ENCODE results near the gene ZNF428.
"Not testable (repeated sequence)": the region's sequence is repeated elsewhere in the genome, so short reads cannot be mapped to it uniquely, and the experiment has no call there.

ZNF428 gene, protein sequence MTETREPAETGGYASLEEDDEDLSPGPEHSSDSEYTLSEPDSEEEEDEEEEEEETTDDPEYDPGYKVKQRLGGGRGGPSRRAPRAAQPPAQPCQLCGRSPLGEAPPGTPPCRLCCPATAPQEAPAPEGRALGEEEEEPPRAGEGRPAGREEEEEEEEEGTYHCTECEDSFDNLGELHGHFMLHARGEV

DNA sequence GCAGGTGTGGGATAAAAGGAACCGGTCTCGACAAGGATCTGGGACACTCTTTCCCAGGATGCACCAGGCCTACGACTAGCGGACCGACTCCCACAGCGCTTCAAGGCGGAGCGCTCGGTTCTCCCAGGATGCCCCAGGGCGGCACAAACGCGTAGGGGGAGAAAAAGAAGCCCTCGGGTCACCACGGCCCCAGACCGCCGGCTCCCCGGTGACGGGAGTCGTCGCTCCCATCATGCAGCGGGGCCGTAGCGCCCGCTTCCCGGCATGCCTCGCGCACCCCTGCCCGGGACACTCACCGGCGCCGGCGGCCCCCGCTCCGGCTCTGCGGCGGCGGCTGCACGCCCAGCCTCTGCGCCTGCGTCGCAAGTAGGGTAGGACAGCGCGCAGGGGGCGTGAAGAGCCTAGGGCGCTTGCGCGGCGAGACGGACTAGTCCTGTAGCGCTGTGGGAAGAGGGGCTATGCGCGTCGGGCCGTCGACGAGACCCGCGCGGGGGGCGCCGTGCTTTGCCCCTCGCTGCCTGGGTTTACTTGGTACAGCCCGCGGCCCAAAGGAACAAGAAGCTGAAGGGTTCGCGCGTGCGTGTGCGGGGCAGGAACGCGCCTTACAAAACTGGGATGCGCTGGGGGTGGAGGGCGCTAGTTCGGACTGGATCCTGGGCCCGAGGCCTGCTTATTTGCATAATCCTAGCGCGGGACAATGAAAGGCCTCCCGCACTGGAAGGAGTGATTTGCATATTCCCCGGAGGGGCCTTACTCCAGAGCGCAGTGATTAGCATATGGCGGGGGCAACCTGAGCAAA lies at the start of gene ZNF428:
Gene ZNF428, minus strand, starts transcription at position 368 of the 799 bp plus-strand sequence. CDS start 5,325 bp downstream, outside the sequence.
- in situ Hi-C loops (cut with HindIII; ENCODE audit: low sequenced_read_pairs): loop anchor here (5.0 kb wide), 1 partner anchor 82 kb away; no protein-coding TSS in a partner anchor

DNA sequence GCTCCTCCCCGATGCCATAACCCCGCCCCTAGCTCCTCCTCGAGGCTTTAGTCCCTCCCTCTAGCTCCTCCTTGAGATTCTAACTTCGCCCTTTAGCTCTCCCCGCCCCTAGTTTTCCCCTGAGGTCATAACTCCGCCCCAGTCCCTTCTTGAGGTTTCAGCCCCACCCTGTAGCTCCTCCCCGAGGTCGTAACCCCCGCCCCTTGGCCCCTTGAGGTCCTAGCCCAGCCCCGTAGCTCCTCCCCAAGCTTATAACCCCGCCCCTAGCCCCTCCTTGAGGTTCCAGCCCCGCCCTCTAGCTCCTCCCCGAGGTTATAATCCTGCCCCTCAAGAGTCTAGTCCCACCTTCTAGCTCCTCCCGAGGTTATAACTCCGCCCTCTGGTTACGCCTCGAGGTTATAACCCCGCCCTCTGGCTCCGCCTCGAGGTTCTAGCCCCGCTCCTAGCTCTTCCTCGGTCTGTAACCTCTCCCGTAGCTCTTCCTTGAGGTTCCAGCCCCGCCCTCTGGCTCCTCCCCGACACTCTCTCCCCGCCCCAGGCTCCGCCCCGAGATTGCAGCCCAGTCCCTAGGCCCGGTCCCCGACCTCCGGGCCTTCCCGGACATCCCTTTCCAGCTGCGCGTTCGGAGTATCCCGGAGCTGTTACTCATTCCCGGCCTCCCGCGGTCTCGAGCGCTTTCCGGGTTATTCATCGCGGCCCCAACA lies 49.1 kb upstream of the ZNF428 start:
- in situ Hi-C loops (cut with HindIII; ENCODE audit: low sequenced_read_pairs): loop anchor here (5.0 kb wide), 3 partner anchors 54 to 131 kb away; no protein-coding TSS in a partner anchor

DNA sequence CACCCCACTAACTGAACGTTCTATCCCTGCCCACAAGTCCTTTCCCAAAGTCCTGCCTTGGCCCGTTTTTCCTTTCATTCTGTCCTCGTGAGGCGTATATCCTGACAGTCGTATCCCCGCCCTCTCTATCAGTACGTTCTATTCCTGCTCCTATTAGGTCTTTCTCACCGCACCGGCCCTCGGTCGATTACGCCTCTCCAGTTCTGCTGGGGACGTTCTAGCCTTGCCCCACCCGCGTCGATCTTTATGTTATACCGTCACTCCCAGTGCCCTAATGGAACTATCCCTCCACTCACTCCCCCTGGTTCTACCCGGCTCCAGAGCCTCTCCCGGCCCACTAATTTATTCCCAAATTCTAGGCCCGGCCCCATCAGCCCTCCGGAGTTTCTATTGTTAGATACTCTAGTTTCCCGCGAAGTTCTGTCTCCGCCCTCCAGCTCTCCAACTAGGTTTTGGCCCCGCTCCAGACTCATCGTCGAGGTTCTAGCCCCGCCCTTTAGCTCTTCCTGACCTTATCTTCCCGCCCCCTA lies 48.5 kb upstream of the ZNF428 start:
- in situ Hi-C loops (cut with HindIII; ENCODE audit: low sequenced_read_pairs): loop anchor here (5.0 kb wide), 3 partner anchors 54 to 131 kb away; no protein-coding TSS in a partner anchor

DNA sequence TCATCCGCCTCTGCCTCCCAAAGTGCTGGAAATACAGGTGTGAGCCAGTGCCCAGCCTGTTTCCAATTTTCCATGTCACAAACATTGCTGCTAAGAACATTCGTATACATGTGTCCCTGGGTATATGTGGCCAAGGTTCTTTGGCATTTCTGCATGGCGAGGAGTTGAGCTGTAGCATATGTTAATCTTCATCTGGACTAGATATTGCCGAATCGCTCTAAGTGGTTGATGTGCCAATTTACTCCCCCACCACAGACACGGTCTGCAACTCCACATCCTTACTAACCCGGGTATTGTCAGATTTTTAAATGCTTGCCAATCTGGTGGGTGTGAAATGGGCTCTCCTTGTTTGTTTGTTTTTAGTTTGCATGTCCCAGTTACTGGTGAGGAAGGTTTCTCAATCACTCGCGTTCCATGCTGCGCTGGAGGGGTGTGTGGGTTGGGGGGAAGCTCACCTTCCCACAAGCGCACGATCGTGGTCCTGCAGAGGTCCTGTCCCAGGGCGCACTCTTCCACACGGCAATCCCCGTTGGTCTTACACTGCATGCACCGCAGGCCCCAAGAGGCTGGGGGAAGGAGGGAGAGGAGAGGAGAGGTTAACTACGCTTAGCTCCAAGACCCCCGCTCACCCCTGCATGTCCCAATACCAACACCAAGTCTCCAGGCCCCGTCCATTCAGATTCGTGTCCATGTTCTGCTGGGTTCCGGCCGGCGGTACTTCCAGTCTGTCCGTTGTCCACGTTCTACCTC lies 47.9 kb upstream of the ZNF428 start:
- in situ Hi-C loops (cut with HindIII; ENCODE audit: low sequenced_read_pairs): loop anchor here (5.0 kb wide), 3 partner anchors 55 to 130 kb away; no protein-coding TSS in a partner anchor

DNA sequence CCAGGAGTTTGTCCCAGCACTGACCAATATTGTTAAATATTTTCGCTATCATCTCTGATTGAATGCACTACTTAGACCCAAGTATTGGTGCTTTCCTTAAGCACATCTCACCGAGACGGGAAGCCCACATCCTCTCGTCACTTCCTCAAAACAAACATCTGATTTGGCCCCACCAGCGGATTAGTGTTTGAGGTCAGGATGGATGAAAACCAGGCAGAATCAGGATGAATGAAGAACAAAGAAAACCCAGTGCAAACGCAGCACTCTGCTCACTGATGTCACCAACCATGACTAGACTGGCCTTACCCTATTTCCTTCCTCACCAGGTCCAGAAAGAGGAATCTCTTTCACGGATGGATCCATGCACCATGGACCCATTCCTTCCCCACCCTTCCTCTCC lies 44.6 kb upstream of the ZNF428 start:
- in situ Hi-C loops (cut with HindIII; ENCODE audit: low sequenced_read_pairs): no loop called here

DNA sequence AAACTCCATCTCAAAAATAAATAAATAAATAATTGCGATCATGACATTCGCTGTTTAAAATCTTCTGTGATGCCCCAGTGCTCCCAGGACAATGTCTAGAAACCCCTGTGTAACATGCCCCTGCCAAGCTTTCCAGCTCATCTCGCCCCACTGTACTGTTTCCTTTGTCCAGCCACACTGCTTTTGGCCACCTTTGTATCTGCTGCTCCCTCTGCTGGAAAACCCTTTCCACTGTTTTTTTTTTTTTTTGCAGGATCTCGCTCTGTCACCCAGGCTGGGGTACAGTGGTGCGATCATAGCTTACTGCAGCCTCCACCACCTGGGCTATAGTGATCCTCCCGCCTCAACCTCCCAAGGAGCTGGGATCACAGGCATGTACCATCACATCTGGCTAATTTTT lies 43.1 kb upstream of the ZNF428 start:
- in situ Hi-C loops (cut with HindIII; ENCODE audit: low sequenced_read_pairs): no loop called here

DNA sequence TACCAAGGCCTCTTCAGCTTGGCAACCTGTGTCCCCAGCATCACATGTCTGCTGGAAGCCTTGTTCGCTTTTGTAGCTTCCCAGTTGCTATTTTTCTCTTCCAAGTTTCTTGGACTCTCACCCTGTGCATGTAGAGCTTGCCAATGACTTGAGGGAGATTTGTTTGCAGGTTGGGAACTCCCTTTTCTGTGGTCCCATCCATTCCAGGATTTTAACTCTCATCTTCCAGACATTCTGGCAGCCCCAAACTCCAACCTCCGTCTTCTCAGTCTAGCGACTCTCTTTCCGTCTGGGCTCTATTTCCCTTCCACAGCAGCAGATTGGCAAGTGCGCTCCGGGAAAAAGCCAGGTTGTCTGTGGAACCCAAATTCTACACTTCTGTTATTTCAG lies 41.5 kb upstream of the ZNF428 start:
- in situ Hi-C loops (cut with HindIII; ENCODE audit: low sequenced_read_pairs): no loop called here

DNA sequence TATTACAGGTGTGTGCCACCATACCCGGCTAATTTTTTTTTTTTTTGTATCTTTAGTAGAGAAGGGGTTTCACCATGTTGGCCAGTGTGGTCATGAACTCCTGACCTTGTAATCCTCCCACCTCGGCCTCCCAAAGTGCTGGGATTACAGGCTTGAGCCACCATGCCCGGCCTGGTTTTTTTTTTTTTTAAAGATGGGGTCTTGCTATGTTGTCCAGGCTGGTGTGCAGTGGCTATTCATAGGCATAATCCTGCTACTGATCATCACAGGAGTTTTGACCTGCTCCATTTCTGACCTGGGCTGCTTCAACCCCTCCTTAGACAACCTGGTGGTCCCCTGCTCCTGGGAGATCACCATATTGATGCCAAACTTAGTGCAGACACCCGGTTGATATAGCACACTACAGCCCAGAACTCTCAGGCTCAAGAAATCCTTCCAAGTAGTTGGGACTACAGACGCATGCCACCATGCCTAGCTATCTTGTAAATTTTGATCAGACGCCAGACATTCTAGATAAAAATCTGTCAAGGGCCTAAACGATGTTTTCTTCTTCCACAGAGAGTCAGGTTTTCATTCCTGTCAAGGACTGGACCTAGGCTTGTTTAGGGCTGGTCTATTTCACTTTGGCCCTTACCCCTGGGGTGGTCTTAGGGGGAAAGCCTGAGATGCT lies 41.0 kb upstream of the ZNF428 start:
- in situ Hi-C loops (cut with HindIII; ENCODE audit: low sequenced_read_pairs): no loop called here

DNA sequence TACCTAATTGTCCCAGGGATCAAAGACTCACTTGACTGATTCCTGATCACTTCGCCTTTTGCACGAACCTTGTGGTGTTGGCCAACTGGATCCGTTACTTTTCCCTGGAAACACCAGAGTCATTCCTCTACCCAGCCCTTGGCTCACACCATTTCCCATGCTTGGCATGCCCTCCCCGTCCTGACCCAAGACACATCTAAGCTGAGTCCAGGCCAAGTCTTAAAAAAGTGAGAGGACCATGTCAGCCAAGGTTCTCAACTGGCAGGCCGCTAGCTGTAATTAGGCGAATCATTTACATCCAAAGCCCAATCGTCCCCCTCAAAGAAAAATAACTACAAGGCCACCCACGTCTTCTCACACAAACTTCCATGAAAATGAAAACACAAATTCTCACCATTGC lies 39.1 kb upstream of the ZNF428 start:
- in situ Hi-C loops (cut with HindIII; ENCODE audit: low sequenced_read_pairs): no loop called here

DNA sequence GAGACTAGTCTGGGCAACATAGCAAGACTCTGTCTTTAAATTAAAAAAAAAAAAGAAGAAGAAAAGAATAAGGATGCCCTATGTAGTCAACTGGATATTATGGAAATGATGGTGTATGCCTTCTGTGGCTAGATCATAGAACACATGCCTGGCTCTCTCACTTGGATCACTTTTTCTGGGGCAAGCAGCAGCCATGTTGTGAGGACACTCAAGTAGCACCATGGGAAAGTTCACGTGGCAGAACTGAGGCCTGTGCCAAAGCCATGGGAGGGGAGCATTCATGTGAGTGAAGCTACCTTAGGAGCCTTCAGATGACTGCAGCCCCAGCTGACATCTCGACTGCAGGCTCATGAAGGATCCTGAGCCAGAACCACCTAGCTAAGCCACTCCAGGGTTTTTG lies 38.6 kb upstream of the ZNF428 start:
- in situ Hi-C loops (cut with HindIII; ENCODE audit: low sequenced_read_pairs): no loop called here

DNA sequence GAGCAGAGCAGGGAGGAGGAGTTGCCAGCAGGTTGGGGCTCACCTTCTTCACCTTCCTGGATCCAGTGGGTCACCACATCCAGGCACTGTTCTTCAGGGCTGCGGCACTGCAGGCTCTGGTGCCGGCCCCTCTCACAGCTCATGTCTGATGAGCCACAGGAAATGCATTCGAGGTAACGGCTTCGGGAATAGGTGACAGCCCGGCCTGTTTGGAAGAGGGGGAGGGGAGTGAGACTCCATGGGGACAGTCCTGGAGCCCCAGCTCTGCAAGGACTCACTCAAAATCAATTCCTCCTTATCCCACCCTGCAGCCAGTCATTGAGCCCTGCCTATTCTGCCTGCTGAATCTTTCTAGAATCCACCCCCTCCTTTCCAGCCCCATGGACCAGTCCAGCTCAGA lies 37.0 kb upstream of the ZNF428 start:
- in situ Hi-C loops (cut with HindIII; ENCODE audit: low sequenced_read_pairs): no loop called here

DNA sequence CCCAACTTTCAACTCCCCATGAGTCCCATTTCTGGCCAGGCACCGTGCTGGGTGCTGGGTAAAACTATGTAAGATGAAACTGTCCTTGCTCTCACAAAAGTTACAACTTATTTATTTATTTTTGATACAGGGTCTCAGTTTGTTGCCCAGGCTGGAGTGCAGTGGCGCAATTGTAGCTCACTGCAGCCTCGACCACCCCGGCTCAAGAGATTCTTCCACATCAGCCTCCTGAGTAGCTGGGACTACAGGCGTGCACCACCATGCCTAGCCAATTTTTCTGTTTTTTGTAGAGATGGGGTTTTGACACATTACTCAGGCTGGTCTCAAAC lies 33.1 kb upstream of the ZNF428 start:
- in situ Hi-C loops (cut with HindIII; ENCODE audit: low sequenced_read_pairs): no loop called here

DNA sequence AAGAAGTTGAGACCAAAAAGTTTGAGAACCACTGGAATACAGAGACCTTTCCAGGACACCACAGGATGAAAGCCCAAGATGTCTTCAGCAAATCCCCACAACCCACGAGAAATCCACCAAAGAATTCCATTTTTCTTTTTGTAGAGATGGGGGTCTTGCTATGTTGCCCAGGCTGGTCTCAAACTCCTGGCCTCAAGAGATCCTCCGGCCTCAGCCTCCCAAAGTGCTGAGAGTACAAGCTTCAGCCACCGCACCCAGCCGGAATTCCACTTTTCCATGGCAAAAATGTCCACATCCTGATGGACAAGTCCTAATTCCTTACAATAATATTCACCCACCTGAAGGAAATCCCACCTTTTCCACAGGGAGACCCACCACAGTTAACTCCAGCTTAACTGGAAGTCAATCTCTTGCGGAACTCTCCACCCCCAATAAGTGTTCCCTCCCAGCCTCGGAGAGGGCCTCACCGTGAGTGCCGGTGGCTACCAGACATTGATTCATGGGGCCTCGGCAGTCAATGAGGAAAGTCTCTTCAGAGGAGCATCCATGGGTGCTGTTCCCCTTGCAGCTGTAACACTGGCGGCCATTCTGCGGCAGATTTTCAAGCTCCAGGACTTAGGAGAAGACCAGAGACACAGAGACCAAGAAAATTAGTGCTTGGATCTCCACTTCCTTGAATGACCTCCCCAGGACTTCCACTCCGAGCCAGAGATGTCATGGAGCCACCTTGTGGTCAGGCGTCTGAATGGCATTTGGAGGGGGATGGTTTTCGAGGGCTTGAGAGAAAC lies 32.5 kb upstream of the ZNF428 start:
- in situ Hi-C loops (cut with HindIII; ENCODE audit: low sequenced_read_pairs): no loop called here

DNA sequence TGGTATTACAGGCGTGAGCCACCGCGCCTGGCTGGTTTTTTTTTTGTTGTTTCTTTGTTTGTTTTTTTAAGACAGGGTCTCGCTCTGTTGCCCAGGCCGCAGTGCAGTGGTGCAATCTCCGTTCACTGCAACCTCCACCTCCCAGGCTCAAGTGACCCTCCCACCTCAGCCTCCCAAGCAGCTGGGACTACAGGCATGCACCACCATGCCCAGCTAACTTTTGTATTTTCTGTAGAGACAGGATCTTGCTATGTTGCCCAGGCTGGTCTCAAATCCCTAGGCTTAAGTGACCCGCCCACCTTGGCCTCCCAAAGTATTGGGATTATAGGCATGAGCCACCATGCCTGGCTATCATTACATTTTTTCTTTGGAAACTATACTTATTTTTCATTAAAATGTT lies 30.8 kb upstream of the ZNF428 start:
- in situ Hi-C loops (cut with HindIII; ENCODE audit: low sequenced_read_pairs): not testable (repeated sequence)

DNA sequence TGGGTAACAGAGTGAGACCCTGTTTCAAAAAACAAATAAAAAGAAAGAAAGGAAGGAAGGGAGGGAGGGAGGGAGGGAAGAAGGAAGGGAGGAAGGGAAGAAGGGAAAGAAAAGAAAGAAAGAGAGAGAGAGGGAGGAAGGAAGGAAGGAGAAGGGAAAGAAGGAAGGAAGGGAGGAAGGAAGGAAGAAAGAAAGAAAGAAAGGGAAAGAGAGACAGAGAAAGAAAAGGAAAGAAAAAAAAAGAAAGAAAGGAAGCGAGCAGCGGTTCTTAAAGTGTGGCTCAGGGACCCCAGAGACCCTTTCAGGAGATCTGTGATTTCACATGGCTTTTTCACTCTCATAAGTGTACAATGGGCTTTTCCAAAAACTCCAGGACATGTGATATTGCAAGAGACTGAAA lies 30.1 kb upstream of the ZNF428 start:
- in situ Hi-C loops (cut with HindIII; ENCODE audit: low sequenced_read_pairs): no loop called here

DNA sequence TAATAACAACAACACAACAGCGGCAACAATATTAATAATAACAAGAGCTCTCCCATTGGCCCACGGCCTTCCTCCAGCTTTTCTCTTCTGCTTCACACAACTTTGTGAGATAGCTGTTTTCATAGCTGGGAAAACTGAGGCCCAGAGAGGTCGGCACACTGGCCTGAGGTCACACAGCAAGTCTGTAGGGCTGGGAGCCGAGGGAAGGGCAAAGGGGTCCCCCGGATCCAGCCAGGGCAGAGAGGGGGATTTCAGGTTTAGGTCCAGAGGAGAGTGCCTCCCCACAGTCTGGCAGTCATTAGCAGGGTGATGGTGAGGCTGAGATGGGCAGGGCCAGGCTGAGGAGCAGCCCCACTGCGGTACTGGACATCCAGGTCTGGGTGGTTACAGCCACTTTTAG lies 29.2 kb upstream of the ZNF428 start:
- in situ Hi-C loops (cut with HindIII; ENCODE audit: low sequenced_read_pairs): no loop called here

DNA sequence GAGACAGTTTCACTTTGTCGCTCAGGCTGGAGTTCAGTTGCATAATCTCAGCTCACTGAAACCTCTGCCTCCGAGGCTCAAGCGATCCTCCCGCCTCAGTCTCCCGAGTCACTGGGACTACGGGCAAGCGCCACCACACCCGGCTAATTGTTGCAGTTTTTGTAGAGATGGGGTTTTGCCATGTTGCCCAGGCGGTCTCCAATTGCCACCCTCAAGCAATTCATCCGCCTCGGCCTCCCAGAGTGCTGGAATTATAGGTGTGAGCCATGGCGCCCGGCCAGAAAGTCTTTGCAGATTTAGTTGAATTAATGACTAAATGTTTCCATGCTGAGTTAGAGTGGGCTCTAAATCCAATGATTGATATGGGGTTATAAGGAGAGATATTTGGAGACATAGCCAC lies 24.8 kb upstream of the ZNF428 start:
- in situ Hi-C loops (cut with HindIII; ENCODE audit: low sequenced_read_pairs): no loop called here

DNA sequence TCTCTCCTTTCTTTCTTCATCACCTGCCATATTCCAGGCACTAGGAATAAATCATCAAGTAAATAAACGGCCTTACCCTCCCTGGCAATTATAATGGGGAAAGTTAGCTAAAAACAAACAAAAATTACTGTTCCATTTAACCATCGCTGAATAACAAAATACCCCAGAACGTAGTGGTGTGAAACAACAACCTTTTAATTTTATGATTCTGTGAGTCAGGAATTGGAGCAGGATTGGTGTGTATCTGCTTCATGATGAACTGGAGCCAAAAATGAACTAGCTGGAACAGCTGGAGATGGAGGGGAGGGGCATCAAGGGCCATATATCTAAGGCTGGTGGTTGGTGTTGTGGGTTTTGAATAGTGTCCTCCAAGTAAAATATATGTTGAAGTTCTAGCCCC lies 23.9 kb upstream of the ZNF428 start:
- in situ Hi-C loops (cut with HindIII; ENCODE audit: low sequenced_read_pairs): no loop called here

DNA sequence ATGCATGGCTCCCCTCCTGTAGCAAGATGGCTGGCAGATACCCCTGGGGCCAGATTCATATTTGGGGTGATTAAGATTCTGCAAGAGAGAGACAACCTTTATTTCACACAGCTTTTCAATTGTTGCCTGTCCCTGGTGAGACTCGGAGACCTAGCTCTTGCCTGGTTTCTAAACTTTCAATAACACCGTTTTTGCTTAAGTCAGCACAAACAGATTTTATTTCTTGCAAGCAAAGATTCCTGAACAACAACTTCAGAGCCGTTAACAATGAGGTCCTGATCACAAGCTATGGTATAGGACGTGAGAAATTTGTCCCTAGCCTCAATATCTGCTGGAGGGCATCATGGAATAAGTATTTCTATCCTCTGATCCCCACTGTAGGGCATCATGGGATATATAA lies 23.1 kb upstream of the ZNF428 start:
- in situ Hi-C loops (cut with HindIII; ENCODE audit: low sequenced_read_pairs): no loop called here

DNA sequence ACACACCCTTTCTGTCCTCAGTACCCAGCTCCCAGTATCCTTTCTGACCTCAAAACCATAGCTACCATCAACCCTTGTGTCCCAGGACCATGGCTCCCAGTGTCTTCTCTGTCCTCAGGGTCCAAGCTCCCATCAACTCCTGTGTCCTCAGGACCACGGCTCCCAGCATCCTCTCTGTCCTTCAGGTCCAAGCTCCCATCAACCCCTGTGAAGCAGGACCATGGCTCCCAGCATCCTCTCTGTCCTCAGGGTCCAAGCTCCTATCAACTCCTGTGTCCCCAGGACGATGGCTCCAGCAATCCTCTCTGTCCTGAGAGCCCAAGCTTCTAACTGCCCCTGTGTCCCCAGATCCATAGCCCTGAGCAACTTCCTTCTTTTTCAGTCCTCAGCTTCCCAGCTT lies 21.9 kb upstream of the ZNF428 start:
- in situ Hi-C loops (cut with HindIII; ENCODE audit: low sequenced_read_pairs): no loop called here

All from endothelial cell of hepatic sinusoid (primary cell).